GM21619 (cell line): ENCODE measurements around the gene PIGT.
A peak's percentile ranks its signal among the peaks of the same experiment; 100 is the strongest.

Experiments used
- ATAC-seq: cut with Tn5 transposase; IDR thresholded peaks from one replicate; pipeline ENCODE4 v1.9.1; 2021; ENCODE audit not compliant: unreplicated experiment

Gene PIGT

GRCh38 chr20:45400346-45401031 lies 15.5 kb upstream of the PIGT start:
- no peak for ATAC-seq

DNA sequence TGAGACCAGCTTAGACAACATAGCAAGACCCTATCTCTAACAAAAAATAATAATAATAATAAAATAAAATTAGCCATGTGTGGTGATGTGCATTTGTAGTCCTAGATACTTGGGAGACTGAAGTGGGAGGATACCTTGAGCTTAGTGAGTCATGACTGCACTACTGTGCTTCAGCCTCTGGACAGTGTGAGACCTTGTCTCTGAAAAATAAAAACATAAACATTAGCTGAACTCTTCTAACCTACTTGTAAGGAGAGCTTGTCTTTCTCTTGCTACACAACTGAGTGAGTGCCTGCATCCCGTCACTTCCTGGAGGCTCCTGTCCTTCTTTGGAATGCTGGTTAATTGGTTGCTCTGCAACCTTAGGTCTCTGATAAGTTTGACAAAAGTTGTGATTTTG lies 13.0 kb upstream of the PIGT start:
- no peak for ATAC-seq

- no peak for ATAC-seq
Observed at GRCh38 chr20:45404438-45404837, 11.5 kb upstream of the PIGT start.

DNA sequence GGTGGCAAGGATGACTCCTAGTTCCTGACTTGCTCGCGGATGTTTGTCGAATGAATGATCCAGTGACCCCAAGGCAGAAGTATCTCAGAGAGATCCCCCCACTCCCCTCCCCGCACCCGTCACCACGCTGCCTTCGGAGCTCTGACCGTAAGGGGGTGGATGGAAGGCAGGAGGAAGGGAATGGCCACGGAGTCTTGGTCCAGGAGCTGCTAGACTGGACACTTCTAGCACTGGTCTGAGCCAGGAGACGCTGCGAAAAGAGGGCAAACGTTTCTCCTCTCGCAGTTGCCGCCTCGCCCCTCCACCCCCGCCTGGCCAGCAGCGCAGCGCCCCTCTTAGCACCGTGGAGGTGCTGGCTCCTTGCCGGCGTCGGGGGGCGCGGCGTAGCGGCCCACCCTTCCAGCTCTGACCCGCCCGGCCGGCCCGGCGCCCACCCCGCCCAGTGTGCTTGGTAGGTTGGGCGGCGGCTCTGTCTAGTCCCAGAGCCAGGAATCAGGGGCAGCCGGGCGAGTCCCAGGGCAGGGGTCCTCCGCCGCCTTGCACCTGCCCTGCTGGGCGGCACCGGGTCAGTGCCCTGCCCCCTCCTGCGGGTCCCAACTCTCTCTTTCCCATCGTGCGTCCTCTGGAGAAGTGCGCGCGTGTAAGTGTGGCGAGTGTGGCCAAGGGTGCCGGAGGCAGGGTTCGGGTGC lies 10.2 kb upstream of the PIGT start:
- ATAC-seq, result no peak

DNA sequence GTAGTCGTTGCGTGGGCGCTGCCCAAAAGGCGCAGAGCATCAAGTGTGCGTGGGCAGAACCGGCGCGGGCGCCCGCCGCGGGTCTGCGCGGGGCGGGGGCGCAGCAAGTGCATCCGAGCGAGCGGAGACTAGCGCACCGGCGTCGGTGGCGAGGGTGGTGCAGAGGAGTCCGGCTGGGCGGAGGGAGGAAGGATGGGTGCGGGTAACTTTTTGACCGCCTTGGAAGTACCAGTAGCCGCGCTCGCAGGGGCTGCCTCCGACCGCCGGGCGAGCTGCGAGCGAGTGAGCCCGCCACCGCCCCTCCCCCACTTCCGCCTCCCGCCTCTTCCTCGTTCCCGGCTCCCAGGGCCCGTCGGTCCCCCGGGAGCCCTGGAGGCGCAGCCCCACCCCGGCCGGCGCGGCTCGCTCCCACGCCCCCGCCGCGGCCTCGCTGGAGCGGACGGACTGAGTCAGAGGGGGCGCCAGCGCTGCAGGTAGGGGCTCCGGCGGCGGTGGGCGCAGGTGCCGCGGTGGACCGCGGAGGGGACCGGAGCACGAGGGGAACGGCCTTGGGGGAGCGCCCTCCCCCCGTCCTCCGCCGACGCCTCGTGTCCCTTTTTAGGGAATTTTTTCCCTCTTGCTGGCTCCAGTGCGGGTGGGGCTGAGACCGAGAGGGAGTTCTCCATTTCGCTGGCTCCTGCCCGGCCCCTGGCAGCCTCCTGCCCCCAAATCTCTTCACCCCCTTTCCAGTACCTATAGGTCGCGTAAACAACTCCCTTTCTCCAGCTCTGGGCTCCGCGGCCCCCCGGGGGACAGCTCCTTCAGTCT lies 9.5 kb upstream of the PIGT start:
- ATAC-seq, result no peak

DNA sequence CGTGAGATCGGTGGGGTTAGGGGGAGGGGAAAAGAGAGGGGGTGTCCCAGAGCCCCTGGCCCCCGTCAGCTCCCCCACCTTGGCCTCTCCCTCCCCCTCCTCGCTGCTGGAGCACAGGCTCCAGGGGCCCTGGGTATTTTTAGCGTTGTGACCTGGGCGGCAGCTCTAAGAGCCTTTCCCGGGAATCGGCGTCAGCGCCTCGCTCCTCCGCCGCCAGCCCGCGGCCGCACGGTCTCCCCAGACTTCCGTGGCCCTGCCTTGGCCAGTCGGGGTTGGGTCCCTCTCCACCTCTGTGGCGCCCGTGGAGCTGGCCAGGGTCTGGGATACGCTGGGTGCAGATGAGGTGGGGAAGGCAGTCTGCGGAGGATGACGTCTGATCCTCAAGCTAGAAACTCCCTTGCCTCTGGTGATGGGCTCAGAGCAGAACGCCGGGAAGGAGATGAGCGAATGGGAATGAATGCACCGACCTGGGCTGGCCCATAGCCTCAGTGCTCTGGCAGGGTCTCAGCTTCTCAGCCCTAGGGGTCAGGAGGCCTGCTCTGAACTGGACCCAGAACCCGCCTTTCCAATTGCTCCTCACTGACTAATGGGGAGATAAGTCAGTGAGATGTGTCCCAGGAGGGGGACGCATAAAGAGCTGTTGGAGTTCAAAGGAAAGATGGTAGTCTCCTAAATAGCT lies 8.7 kb upstream of the PIGT start:
- ATAC-seq, result no peak

DNA sequence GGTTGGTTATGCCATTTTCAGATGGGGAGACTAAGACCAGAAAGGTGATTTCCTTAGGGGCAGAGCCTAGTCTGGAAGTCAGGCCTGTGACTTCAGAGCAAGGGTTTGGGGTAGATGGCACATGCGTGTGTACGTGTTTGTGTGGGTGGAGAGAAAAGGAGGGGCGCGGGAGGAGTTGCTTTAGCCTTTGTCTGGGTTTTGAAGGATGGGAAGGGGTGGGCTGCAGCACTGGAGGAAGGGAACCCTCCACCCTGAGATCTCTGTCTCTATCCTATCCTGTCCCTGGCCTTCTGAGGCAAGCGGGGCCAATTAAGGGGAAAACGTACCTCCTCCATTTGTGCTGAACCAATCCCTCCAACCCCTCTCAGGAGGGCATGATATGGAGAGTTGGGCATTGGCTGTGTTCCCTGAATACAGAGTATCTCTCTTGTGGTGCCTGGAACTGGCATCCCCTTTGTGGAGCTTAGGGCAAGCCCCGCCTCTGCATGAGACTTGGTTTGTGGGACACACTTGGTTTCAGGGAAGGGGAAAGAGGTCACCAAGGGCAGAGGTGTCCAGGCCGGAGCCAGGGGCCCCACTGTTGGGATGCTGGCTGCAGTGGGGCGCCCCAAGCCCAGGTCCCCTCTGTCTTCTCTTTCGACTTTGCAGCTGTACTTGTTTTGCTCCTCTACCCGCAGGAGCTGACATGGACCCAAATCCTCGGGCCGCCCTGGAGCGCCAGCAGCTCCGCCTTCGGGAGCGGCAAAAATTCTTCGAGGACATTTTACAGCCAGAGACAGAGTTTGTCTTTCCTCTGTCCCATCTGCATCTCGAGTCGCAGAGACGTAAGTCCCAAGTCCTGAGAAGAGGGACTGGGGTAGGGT lies 7.9 kb upstream of the PIGT start, which contains the start of gene DBNDD2:
Gene DBNDD2, plus strand, starts transcription at position 507 of the 863 bp plus-strand sequence. Its CDS starts 179 bp downstream, at position 686.
- no peak for ATAC-seq

GRCh38 chr20:45408646-45409213 lies 7.2 kb upstream of the PIGT start:
- ATAC-seq, result no peak

DNA sequence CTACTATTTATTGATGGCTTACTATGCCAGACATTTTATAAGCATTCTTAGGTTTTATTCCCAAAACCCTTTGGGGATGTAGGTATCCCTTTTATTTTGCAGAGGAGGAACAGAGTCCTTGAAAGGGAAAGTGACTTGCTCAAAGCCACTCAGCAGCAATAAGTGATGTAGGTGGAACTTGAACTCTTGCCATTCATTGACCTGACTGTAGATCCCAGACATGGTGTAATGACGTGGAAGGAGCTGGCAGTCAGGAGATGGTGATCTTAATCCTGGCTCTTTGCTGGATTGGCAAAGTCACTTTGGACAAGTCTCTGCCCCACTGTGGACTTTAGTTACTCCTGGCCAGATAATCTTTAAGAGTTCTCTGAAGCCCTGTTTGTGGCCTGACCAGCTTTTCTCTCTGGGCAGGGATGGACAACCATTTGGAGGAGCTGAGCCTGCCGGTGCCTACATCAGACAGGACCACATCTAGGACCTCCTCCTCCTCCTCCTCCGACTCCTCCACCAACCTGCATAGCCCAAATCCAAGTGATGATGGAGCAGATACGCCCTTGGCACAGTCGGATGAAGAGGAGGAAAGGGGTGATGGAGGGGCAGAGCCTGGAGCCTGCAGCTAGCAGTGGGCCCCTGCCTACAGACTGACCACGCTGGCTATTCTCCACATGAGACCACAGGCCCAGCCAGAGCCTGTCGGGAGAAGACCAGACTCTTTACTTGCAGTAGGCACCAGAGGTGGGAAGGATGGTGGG lies 6.2 kb upstream of the PIGT start:
- no peak for ATAC-seq

GRCh38 chr20:45410887-45411286 lies 5.1 kb upstream of the PIGT start:
- no peak for ATAC-seq

DNA sequence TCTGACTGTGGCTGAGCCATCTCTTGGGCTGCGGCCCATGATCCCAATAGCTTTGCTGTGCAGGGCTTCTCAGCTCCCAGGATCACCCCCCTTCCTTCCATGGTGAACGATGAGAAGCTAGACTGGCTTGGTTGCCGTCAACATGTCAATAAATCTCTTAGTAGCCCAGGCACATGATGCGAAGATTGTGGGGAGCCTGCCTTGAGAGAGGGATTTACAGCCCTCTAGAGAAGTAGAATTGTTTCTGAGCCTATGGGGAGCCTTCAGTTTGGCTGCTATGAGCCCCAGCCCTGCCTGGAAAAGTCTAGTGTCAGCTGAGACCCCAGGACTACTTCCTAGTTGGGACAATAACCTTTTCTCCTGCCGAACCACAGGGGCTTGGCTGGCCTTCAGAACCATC lies 3.3 kb upstream of the PIGT start:
- no peak for ATAC-seq

- no peak for ATAC-seq
Observed at GRCh38 chr20:45413479-45413878, 2.5 kb upstream of the PIGT start.

- no peak for ATAC-seq
Observed at GRCh38 chr20:45416917-45417316, 976 bp downstream of the PIGT start.

GRCh38 chr20:45419188-45420091 lies 3.5 kb downstream of the PIGT start:
- ATAC-seq, result peak; percentile 67

DNA sequence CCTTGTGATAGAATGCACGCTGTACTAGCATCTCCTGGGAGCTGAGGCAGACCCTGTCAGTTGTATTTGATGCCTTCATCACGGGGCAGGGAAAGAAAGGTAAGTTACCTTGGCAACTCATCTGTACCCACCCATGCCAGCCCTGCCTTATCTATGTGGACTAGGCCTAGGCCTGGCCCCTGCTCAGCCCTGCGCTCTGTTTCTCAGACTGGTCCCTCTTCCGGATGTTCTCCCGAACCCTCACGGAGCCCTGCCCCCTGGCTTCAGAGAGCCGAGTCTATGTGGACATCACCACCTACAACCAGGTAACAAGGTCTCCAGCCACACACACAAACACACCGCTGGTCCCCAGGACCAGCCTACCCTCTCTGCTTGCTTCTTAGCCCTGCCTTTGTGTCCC lies 4.2 kb downstream of the PIGT start:
- no peak for ATAC-seq

GRCh38 chr20:45423700-45424099 lies 7.8 kb downstream of the PIGT start:
- no peak for ATAC-seq

DNA sequence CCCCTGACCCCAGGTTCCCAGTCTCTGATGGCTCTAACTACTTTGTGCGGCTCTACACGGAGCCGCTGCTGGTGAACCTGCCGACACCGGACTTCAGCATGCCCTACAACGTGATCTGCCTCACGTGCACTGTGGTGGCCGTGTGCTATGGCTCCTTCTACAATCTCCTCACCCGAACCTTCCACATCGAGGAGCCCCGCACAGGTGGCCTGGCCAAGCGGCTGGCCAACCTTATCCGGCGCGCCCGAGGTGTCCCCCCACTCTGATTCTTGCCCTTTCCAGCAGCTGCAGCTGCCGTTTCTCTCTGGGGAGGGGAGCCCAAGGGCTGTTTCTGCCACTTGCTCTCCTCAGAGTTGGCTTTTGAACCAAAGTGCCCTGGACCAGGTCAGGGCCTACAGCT lies 9.6 kb downstream of the PIGT start:
- ATAC-seq, result no peak

DNA sequence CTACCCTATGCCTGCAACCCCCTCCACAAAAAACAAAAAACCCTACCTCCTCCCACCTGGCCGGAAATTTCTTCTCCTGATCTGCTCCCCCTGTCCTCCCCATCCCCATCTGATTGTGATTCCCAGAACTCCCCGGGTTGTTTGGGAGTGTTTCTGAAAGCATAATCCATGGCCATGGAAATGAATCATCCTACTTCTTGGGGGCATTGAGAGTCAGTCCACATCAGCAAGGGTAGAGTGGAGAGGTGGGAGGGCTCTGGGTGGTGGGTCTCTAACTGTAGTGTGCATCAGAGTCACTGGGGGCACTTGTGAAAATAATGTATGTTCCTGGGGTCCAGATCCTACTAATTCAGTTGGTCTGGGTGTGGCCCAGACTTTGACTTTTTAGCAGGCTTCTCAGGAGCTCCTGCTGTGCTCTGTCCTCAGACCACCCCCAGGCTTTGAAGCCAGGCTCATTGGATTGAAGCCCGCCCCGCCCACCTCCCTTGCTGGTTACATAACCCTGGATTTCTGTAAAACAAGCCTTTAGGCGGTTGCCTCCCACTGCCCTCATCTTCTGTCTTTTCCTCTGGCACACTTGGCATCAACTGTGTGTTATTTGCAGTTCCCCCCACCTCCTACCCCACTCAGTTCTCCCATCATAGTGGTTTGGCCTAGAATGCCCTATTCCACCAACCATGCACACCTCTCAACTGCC lies 10.5 kb downstream of the PIGT start:
- ATAC-seq, result no peak
